Hepatocyte (in vitro differentiated cells): ENCODE results near the gene NUAK1. TPM values are rescaled to one million over a fixed set of nuclear protein-coding genes. Genes with fewer than 3 reads are reported as not detected.

ENCODE experiments used
- DNase-seq: peaks from one replicate; pipeline ENCODE4 v3.0.0-alpha.2; 2016; ENCODE audit warnings: low spot score
- H2AFZ ChIP-seq: fragments of 200-600 bp; sonication (generic); 2 replicates; pipeline ENCODE4 v1.6.0; 2016; ENCODE audit warnings: antibody characterized with exemption, mild to moderate bottlenecking
- H3K27ac ChIP-seq: fragments of 200-600 bp; sonication (generic); 2 replicates; pipeline ENCODE4 v1.5.1; 2016; ENCODE audit warnings: mild to moderate bottlenecking
- H3K27me3 ChIP-seq: fragments of 200-600 bp; sonication (generic); 2 replicates; pipeline ENCODE4 v1.6.1; 2016
- H3K36me3 ChIP-seq: fragments of 200-600 bp; sonication (generic); replicated peaks from 2 replicates; pipeline ENCODE4 v1.5.1; 2016; ENCODE audit warnings: low read depth; ENCODE audit not compliant: insufficient read depth
- H3K4me1 ChIP-seq: fragments of 200-600 bp; sonication (generic); 2 replicates; pipeline ENCODE4 v1.5.1; 2016; ENCODE audit warnings: mild to moderate bottlenecking, moderate library complexity; ENCODE audit not compliant: insufficient read depth
- H3K4me2 ChIP-seq: fragments of 200-600 bp; sonication (generic); 2 replicates; pipeline ENCODE4 v1.6.0; 2016
- H3K4me3 ChIP-seq: fragments of 200-600 bp; sonication (generic); 2 replicates; pipeline ENCODE4 v1.5.1; 2016; ENCODE audit warnings: mild to moderate bottlenecking
- H3K79me2 ChIP-seq: fragments of 200-600 bp; sonication (generic); 2 replicates; pipeline ENCODE4 v1.6.0; 2017; ENCODE audit warnings: mild to moderate bottlenecking
- H3K9me2 ChIP-seq: fragments of 200-600 bp; sonication (generic); replicated peaks from 2 replicates; pipeline ENCODE4 v1.6.0; 2017; ENCODE audit warnings: mild to moderate bottlenecking; ENCODE audit not compliant: insufficient read depth
- H3K9me3 ChIP-seq: fragments of 200-600 bp; sonication (generic); 2 replicates; pipeline ENCODE4 v1.5.1; 2016; ENCODE audit warnings: low read depth, mild to moderate bottlenecking
- H4K20me1 ChIP-seq: fragments of 200-600 bp; sonication (generic); 2 replicates; pipeline ENCODE4 v1.6.0; 2016; ENCODE audit warnings: mild to moderate bottlenecking; ENCODE audit not compliant: insufficient read depth, poor library complexity, severe bottlenecking
- EZH2 ChIP-seq: fragments of 200-600 bp; sonication (generic); IDR thresholded peaks from 2 replicates; pipeline ENCODE4 v1.6.1; 2016; ENCODE audit warnings: antibody characterized with exemption, mild to moderate bottlenecking, borderline replicate concordance
- EZH2phosphoT487 ChIP-seq: fragments of 200-600 bp; sonication (generic); IDR thresholded peaks from one replicate; pipeline ENCODE4 v1.6.1; 2018; ENCODE audit warnings: antibody characterized with exemption, mild to moderate bottlenecking, low read depth, moderate library complexity; ENCODE audit not compliant: unreplicated experiment, severe bottlenecking
- WGBS: methylation state at CpG from one replicate; pipeline ENCODE4 v1.1.6; 2016; ENCODE audit warnings: low lambda C conversion rate; ENCODE audit errors: missing lambda C conversion rate; 5-methylcytosine and 5-hydroxymethylcytosine counted together
- polyA plus RNA-seq: library from polyadenylated mRNA; unstranded; fragments of >200 nt; fragmentation: Nextera tagmentation; extraction: Ambion mirVana; gene quantifications from 2 replicates; pipeline ENCODE4 v1.2.1, GENCODE V29; 2016
- total RNA-seq: library from RNA; depleted of rRNA; stranded (reverse); fragments of >200 nt; gene quantifications from 2 replicates; pipeline ENCODE4 v1.2.3, GENCODE V29; 2014
- TF ChIP-seq, protein P1 (sequence below): fragments of 200-600 bp; sonication (generic); IDR thresholded peaks from 2 replicates; pipeline ENCODE4 v1.5.1; 2016; ENCODE audit warnings: antibody characterized with exemption, mild to moderate bottlenecking; ENCODE audit not compliant: poor library complexity

NUAK1 gene
- total and polyA plus RNA-seq, 2 experiments from 2014 or later, result 3.5 to 13.0 TPM

GRCh38 chr12:106134294-106134949 lies 4.3 kb downstream of the NUAK1 start:
- no peak for DNase-seq
- H3K4me1 ChIP-seq, result peaks cover 43% of the 10 kb centered on the region
- H4K20me1 ChIP-seq, result no peaks in the 10 kb centered on the region
- 74% methylated on average over 3 of the region's 3 CpGs for WGBS
- no peaks in the 10 kb centered on the region for H3K36me3 ChIP-seq
- no peak overlapping the region for H3K4me3 ChIP-seq
- H3K79me2 ChIP-seq, result peaks cover 76% of the 10 kb centered on the region
- H3K27me3 ChIP-seq, result no peaks in the 10 kb centered on the region
- no peak overlapping the region for H3K27ac ChIP-seq
- no peak overlapping the region for H2AFZ ChIP-seq
- H3K9me2 ChIP-seq, result no peaks in the 10 kb centered on the region
- no peak overlapping the region for H3K4me2 ChIP-seq
- no peaks in the 10 kb centered on the region for H3K9me3 ChIP-seq
- TF ChIP-seq EZH2phosphoT487 (no peak), EZH2 (no peak)
- TF ChIP-seq, protein P1, sequence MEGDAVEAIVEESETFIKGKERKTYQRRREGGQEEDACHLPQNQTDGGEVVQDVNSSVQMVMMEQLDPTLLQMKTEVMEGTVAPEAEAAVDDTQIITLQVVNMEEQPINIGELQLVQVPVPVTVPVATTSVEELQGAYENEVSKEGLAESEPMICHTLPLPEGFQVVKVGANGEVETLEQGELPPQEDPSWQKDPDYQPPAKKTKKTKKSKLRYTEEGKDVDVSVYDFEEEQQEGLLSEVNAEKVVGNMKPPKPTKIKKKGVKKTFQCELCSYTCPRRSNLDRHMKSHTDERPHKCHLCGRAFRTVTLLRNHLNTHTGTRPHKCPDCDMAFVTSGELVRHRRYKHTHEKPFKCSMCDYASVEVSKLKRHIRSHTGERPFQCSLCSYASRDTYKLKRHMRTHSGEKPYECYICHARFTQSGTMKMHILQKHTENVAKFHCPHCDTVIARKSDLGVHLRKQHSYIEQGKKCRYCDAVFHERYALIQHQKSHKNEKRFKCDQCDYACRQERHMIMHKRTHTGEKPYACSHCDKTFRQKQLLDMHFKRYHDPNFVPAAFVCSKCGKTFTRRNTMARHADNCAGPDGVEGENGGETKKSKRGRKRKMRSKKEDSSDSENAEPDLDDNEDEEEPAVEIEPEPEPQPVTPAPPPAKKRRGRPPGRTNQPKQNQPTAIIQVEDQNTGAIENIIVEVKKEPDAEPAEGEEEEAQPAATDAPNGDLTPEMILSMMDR, result no peak

GRCh38 chr12:106133136-106134087 lies 5.3 kb downstream of the NUAK1 start:
- WGBS, result 77% methylated on average over 4 of the region's 4 CpGs
- Histone ChIP-seq H3K9me3 (no peaks in the 10 kb centered on the region), H2AFZ (no peak overlapping the region), H3K36me3 (no peaks in the 10 kb centered on the region), H3K4me1 (peaks cover 43% of the 10 kb centered on the region), H3K27me3 (no peaks in the 10 kb centered on the region), H3K27ac (no peak overlapping the region), H3K9me2 (no peaks in the 10 kb centered on the region), H3K79me2 (peaks cover 78% of the 10 kb centered on the region), H3K4me2 (no peak overlapping the region), H4K20me1 (no peaks in the 10 kb centered on the region), H3K4me3 (no peak overlapping the region)
- DNase-seq, result no peak
- TF ChIP-seq, protein P1, result no peak
- TF ChIP-seq EZH2phosphoT487 (no peak), EZH2 (no peak)

GRCh38 chr12:106132175-106133135 lies 6.3 kb downstream of the NUAK1 start:
- Histone ChIP-seq H3K79me2 (peaks cover 78% of the 10 kb centered on the region), H4K20me1 (no peaks in the 10 kb centered on the region), H3K9me3 (no peaks in the 10 kb centered on the region), H2AFZ (no peak overlapping the region), H3K9me2 (no peaks in the 10 kb centered on the region), H3K4me2 (peak overlapping the region; percentile 21), H3K36me3 (no peaks in the 10 kb centered on the region), H3K4me3 (no peak overlapping the region), H3K4me1 (peaks cover 44% of the 10 kb centered on the region), H3K27ac (peak overlapping the region; percentile 45), H3K27me3 (no peaks in the 10 kb centered on the region)
- no peak for DNase-seq
- TF ChIP-seq EZH2, result no peak
- 64% methylated on average over 7 of the region's 7 CpGs for WGBS
